KOPT-K1 (cell line): ENCODE measurements around the gene ZNF800.
"Not testable (repeated sequence)": the region's sequence is repeated elsewhere in the genome, so short reads cannot be mapped to it uniquely, and the experiment has no call there.

Experiments
- H3K27ac ChIP-seq: fragments of 200-600 bp; sonication (generic); 2 replicates; pipeline ENCODE4 v1.5.1; 2016; ENCODE audit warnings: antibody characterized with exemption, mild to moderate bottlenecking, low read depth, low read length; ENCODE audit not compliant: poor library complexity, severe bottlenecking
- H3K36me3 ChIP-seq: fragments of 200-600 bp; sonication (generic); 2 replicates; pipeline ENCODE4 v1.5.1; 2017; ENCODE audit warnings: antibody characterized with exemption, mild to moderate bottlenecking, low read length, moderate library complexity; ENCODE audit not compliant: insufficient read depth
- H3K9me3 ChIP-seq: fragments of 200-600 bp; sonication (generic); 2 replicates; pipeline ENCODE4 v1.5.1; 2017; ENCODE audit warnings: antibody characterized with exemption, low read length, mild to moderate bottlenecking; ENCODE audit not compliant: insufficient read depth, poor library complexity, severe bottlenecking

The ZNF800 gene

GRCh38 chr7:127396184-127396583 lies 3.7 kb upstream of the ZNF800 start:
- H3K36me3 ChIP-seq, result no peaks in the 10 kb centered on the region
- H3K27ac ChIP-seq, result no peak overlapping the region
- H3K9me3 ChIP-seq, result no peaks in the 10 kb centered on the region

- not testable (repeated sequence) for H3K9me3 ChIP-seq, H3K27ac ChIP-seq, H3K36me3 ChIP-seq
These were observed 2.6 kb upstream of the ZNF800 start for GRCh38 chr7:127395104-127395503.

- peaks cover 24% of the 10 kb centered on the region for H3K36me3 ChIP-seq
- H3K27ac ChIP-seq, result peak overlapping the region; percentile 95
These were observed 1.0 kb upstream of the ZNF800 start for GRCh38 chr7:127393368-127394058.

GRCh38 chr7:127392182-127392565 lies 334 bp downstream of the ZNF800 start:
- Histone ChIP-seq H3K36me3 (peaks cover 37% of the 10 kb centered on the region), H3K27ac (peak overlapping the region; percentile 95)

More at GRCh38 chr7:127393368-127394058, 1.0 kb upstream of the ZNF800 start:
- no peaks in the 10 kb centered on the region for H3K9me3 ChIP-seq

GRCh38 chr7:127391591-127392181 lies 822 bp downstream of the ZNF800 start:
- Histone ChIP-seq H3K36me3 (peaks cover 41% of the 10 kb centered on the region), H3K27ac (peak overlapping the region; percentile 95), H3K9me3 (no peaks in the 10 kb centered on the region)

More at GRCh38 chr7:127392182-127392565, 334 bp downstream of the ZNF800 start:
- no peaks in the 10 kb centered on the region for H3K9me3 ChIP-seq

GRCh38 chr7:127390817-127391590 lies 1.5 kb downstream of the ZNF800 start:
- no peaks in the 10 kb centered on the region for H3K9me3 ChIP-seq
- H3K27ac ChIP-seq, result peak overlapping the region; percentile 95
- peaks cover 47% of the 10 kb centered on the region for H3K36me3 ChIP-seq

GRCh38 chr7:127390186-127390816 lies 2.2 kb downstream of the ZNF800 start:
- H3K9me3 ChIP-seq, result no peaks in the 10 kb centered on the region
- H3K36me3 ChIP-seq, result peaks cover 54% of the 10 kb centered on the region
- no peak overlapping the region for H3K27ac ChIP-seq

- Histone ChIP-seq H3K27ac (no peak overlapping the region), H3K36me3 (peaks cover 62% of the 10 kb centered on the region), H3K9me3 (no peaks in the 10 kb centered on the region)
These were observed 3.2 kb downstream of the ZNF800 start for GRCh38 chr7:127389321-127389720.

GRCh38 chr7:127387974-127388373 lies 4.5 kb downstream of the ZNF800 start:
- no peak overlapping the region for H3K27ac ChIP-seq
- no peaks in the 10 kb centered on the region for H3K9me3 ChIP-seq
- peaks cover 76% of the 10 kb centered on the region for H3K36me3 ChIP-seq

- Histone ChIP-seq H3K27ac (no peak overlapping the region), H3K9me3 (no peaks in the 10 kb centered on the region), H3K36me3 (peaks cover 92% of the 10 kb centered on the region)
These were observed 9.2 kb downstream of the ZNF800 start for GRCh38 chr7:127383123-127383835.

- no peaks in the 10 kb centered on the region for H3K9me3 ChIP-seq
- H3K27ac ChIP-seq, result no peak overlapping the region
- H3K36me3 ChIP-seq, result peaks cover 92% of the 10 kb centered on the region
These were observed 10.0 kb downstream of the ZNF800 start for GRCh38 chr7:127382301-127383085.

GRCh38 chr7:127380479-127380878 lies 12.0 kb downstream of the ZNF800 start:
- Histone ChIP-seq H3K36me3 (peaks cover 94% of the 10 kb centered on the region), H3K27ac (no peak overlapping the region), H3K9me3 (no peaks in the 10 kb centered on the region)

GRCh38 chr7:127379642-127380041 lies 12.9 kb downstream of the ZNF800 start:
- H3K9me3 ChIP-seq, result no peaks in the 10 kb centered on the region
- peaks cover 94% of the 10 kb centered on the region for H3K36me3 ChIP-seq
- no peak overlapping the region for H3K27ac ChIP-seq

GRCh38 chr7:127378537-127378936 lies 14.0 kb downstream of the ZNF800 start:
- H3K9me3 ChIP-seq, result no peaks in the 10 kb centered on the region
- no peak overlapping the region for H3K27ac ChIP-seq
- H3K36me3 ChIP-seq, result peaks cover 96% of the 10 kb centered on the region
